ENCODE results near the gene EXT2. TPM values are rescaled to one million over a fixed set of nuclear protein-coding genes. Genes with fewer than 3 reads are reported as not detected.

Gene EXT2
- total RNA-seq, 4 donors from 2014 or later: 46.6 to 72.6 (median 68.8) TPM

- no peak for DNase-seq (ENCODE audit: low spot score in 2 of 2)
- H3K4me3 ChIP-seq (ENCODE audit: low read depth, poor library complexity, severe bottlenecking): no peak overlapping the region
- intact Hi-C loops (cut with DNase I; ENCODE audit: low total_unique reads): no loop called here
- no peak for TF ChIP-seq CTCF (IDR thresholded peaks at IDR 0.05)
- TF ChIP-seq POLR2A (IDR thresholded peaks at IDR 0.05): no peak
- WGBS, 2 donors: 84 to 85% methylated on average over 5 of the region's 5 CpGs
Observed at GRCh38 chr11:44189986-44190882, 94.8 kb downstream of the EXT2 start.

GRCh38 chr11:44190883-44191230 lies 95.4 kb downstream of the EXT2 start:
- DNase-seq (ENCODE audit: low spot score in 2 of 2): no peak
- TF ChIP-seq POLR2A (IDR thresholded peaks at IDR 0.05) (no peak), CTCF (IDR thresholded peaks at IDR 0.05) (no peak)
- intact Hi-C loops (cut with DNase I; ENCODE audit: low total_unique reads): no loop called here
- no peak overlapping the region for H3K4me3 ChIP-seq (ENCODE audit: low read depth, poor library complexity, severe bottlenecking)
- 94 to 97% methylated on average over 2 of the region's 2 CpGs for WGBS, 2 donors

GRCh38 chr11:44191322-44192016 lies 96.0 kb downstream of the EXT2 start:
- TF ChIP-seq CTCF (IDR thresholded peaks at IDR 0.05) (no peak), POLR2A (IDR thresholded peaks at IDR 0.05) (no peak)
- H3K4me3 ChIP-seq (ENCODE audit: low read depth, poor library complexity, severe bottlenecking): no peak overlapping the region
- no peak for DNase-seq (ENCODE audit: low spot score in 2 of 2)
- WGBS, 2 donors: 85 to 87% methylated on average over 4 of the region's 4 CpGs
- intact Hi-C loops (cut with DNase I; ENCODE audit: low total_unique reads): no loop called here

- 74 to 82% methylated on average over 2 of the region's 2 CpGs for WGBS, 2 donors
Observed at GRCh38 chr11:44192017-44192385, 96.5 kb downstream of the EXT2 start.

GRCh38 chr11:44192462-44193100 lies 97.1 kb downstream of the EXT2 start:
- 78 to 83% methylated on average over 4 of the region's 4 CpGs for WGBS, 2 donors
- TF ChIP-seq POLR2A (IDR thresholded peaks at IDR 0.05) (no peak), CTCF (IDR thresholded peaks at IDR 0.05) (no peak)

More at GRCh38 chr11:44192017-44192385, 96.5 kb downstream of the EXT2 start:
- no peak overlapping the region for H3K4me3 ChIP-seq (ENCODE audit: low read depth, poor library complexity, severe bottlenecking)
- TF ChIP-seq CTCF (IDR thresholded peaks at IDR 0.05) (no peak), POLR2A (IDR thresholded peaks at IDR 0.05) (no peak)
- DNase-seq (ENCODE audit: low spot score in 2 of 2): no peak
- intact Hi-C loops (cut with DNase I; ENCODE audit: low total_unique reads): no loop called here

More at GRCh38 chr11:44192462-44193100, 97.1 kb downstream of the EXT2 start:
- H3K4me3 ChIP-seq (ENCODE audit: low read depth, poor library complexity, severe bottlenecking): no peak overlapping the region
- intact Hi-C loops (cut with DNase I; ENCODE audit: low total_unique reads): no loop called here
- DNase-seq (ENCODE audit: low spot score in 2 of 2): no peak
